H1 (cell line): ENCODE results near the gene LYPD6. TPM values are rescaled to one million over a fixed set of nuclear protein-coding genes. Genes with fewer than 3 reads are reported as not detected.

Experiments used
- CTCF ChIA-PET: fragments of 300-600 bp; sonication (Branson Sonifier 250); formaldehyde crosslinking; loops from one replicate; lab custom pipeline; 2021; ENCODE audit not compliant: partially characterized antibody; lab: Charles Lee
- POLR2A ChIA-PET: fragments of 300-600 bp; sonication (Branson Sonifier 250); formaldehyde crosslinking; loops from one replicate; lab custom pipeline; 2021; ENCODE audit warnings: inconsistent platforms; ENCODE audit not compliant: partially characterized antibody; lab: Charles Lee
- DNase-seq, 2 experiments: peaks; one replicate each; pipeline versions ENCODE4 v3.0.0 to v3.0.0-alpha.2; 2010 to 2022; ENCODE audit warnings: low spot score in 2 of 2, low read depth in 1 of 2, mixed read lengths in 1 of 2
- FAIRE-seq: peaks from 2 replicates; lab custom pipeline; 2011; peaks lifted over from hg19 to GRCh38; lab: Jason Lieb, UNC
- H2AFZ ChIP-seq: 2 replicates; pipeline ENCODE4 v1.8.1; 2012; ENCODE audit warnings: low read length, inconsistent platforms
- H2AK5ac ChIP-seq: 2 replicates; pipeline ENCODE4 v1.6.1; 2013; ENCODE audit warnings: low read depth, low read length
- H2BK120ac ChIP-seq: replicated peaks from 2 replicates; pipeline ENCODE3; 2013; ENCODE audit warnings: low read depth, low read length, inconsistent platforms
- H2BK12ac ChIP-seq: 2 replicates; pipeline ENCODE4 v1.6.1; 2013; ENCODE audit warnings: low read depth, low read length
- H2BK15ac ChIP-seq: 2 replicates; pipeline ENCODE4 v1.6.1; 2013; ENCODE audit warnings: low read length
- H2BK20ac ChIP-seq: 2 replicates; pipeline ENCODE4 v1.6.1; 2013; ENCODE audit warnings: low read length
- H2BK5ac ChIP-seq: 2 replicates; pipeline ENCODE4 v1.6.1; 2013; ENCODE audit warnings: low read depth, low read length
- H3K14ac ChIP-seq: 2 replicates; pipeline ENCODE4 v1.6.1; 2013; ENCODE audit warnings: inconsistent platforms; ENCODE audit not compliant: insufficient read length
- H3K18ac ChIP-seq: 2 replicates; pipeline ENCODE4 v1.6.1; 2013; ENCODE audit warnings: low read length; ENCODE audit errors: extremely low read depth
- H3K23ac ChIP-seq: 2 replicates; pipeline ENCODE4 v1.6.1; 2013; ENCODE audit warnings: inconsistent platforms; ENCODE audit not compliant: insufficient read length
- H3K23me2 ChIP-seq: 2 replicates; pipeline ENCODE4 v1.6.1; 2013; ENCODE audit warnings: low read depth, low read length
- H3K27ac ChIP-seq: 2 replicates; pipeline ENCODE4 v1.6.1; 2011; ENCODE audit warnings: low read depth, low read length, inconsistent platforms
- H3K27me3 ChIP-seq, 4 experiments: replicated peaks in 1 of 4; 1 replicate in 1 of 4; 2 replicates in 3 of 4; pipeline versions ENCODE4 v1.6.1 to v1.8.1; 2011 to 2013; ENCODE audit warnings: low read length in 3 of 4, mild to moderate bottlenecking in 3 of 4, inconsistent platforms in 2 of 4, mixed read lengths in 2 of 4, moderate library complexity in 1 of 4; ENCODE audit not compliant: control insufficient read depth in 3 of 4, insufficient read depth in 3 of 4; ENCODE audit errors: extremely low read depth in 1 of 4
- H3K36me3 ChIP-seq, 4 experiments: 2 replicates each; pipeline versions ENCODE4 v1.6.1 to v1.8.1; 2011 to 2013; ENCODE audit warnings: mild to moderate bottlenecking in 4 of 4, low read length in 3 of 4, moderate library complexity in 2 of 4, control low read depth in 1 of 4, inconsistent platforms in 1 of 4; ENCODE audit not compliant: insufficient read depth in 4 of 4, control insufficient read depth in 2 of 4
- H3K4ac ChIP-seq: replicated peaks from 2 replicates; pipeline ENCODE3; 2013; ENCODE audit warnings: low read length, low read depth, mixed read lengths, inconsistent platforms; ENCODE audit not compliant: insufficient read length
- H3K4me1 ChIP-seq, 4 experiments: replicated peaks in 1 of 4; 1 replicate in 1 of 4; 2 replicates in 3 of 4; pipeline versions ENCODE4 v1.6.1 to v1.8.1; 2011 to 2013; ENCODE audit warnings: low read length in 3 of 4, inconsistent platforms in 2 of 4, mixed read lengths in 1 of 4; ENCODE audit not compliant: insufficient read depth in 4 of 4, control insufficient read depth in 3 of 4
- H3K4me2 ChIP-seq, 2 experiments: 2 replicates each; pipeline versions ENCODE4 v1.6.1 to v1.8.1; 2011 to 2013; ENCODE audit warnings: low read depth in 2 of 2, low read length in 2 of 2, control low read depth in 1 of 2, inconsistent platforms in 1 of 2, mild to moderate bottlenecking in 1 of 2; ENCODE audit not compliant: insufficient read depth in 1 of 2
- H3K4me3 ChIP-seq, 4 experiments: fragments of 200-600, 300-600 bp in 1 of 4; sonication (generic), shearing (Covaris generic), sonication (Bioruptor Twin) in 1 of 4; 2 replicates each; pipeline versions ENCODE4 v1.5.1 to v1.8.1; 2011 to 2016; ENCODE audit warnings: low read length in 4 of 4, low read depth in 3 of 4, control low read depth in 2 of 4, inconsistent platforms in 2 of 4, mild to moderate bottlenecking in 2 of 4, mixed read lengths in 1 of 4, moderate library complexity in 1 of 4; ENCODE audit not compliant: insufficient read depth in 2 of 4; ENCODE audit errors: extremely low read depth in 1 of 4
- H3K56ac ChIP-seq: replicated peaks from 2 replicates; pipeline ENCODE3; 2013; ENCODE audit warnings: low read depth, mild to moderate bottlenecking, mixed read lengths, low read length, inconsistent platforms; ENCODE audit not compliant: insufficient read length
- H3K79me1 ChIP-seq: 2 replicates; pipeline ENCODE4 v1.6.1; 2013; ENCODE audit warnings: low read depth, low read length, control low read depth
- H3K79me2 ChIP-seq, 2 experiments: 2 replicates each; pipeline versions ENCODE4 v1.6.1 to v1.8.1; 2012 to 2013; ENCODE audit warnings: low read length in 2 of 2, mild to moderate bottlenecking in 2 of 2, inconsistent platforms in 1 of 2; ENCODE audit not compliant: insufficient read depth in 2 of 2, control insufficient read depth in 1 of 2
- H3K9ac ChIP-seq, 4 experiments: replicated peaks in 1 of 4; 1 replicate in 1 of 4; 2 replicates in 3 of 4; pipeline versions ENCODE4 v1.6.1 to v1.8.1; 2011 to 2013; ENCODE audit warnings: low read depth in 3 of 4, low read length in 3 of 4, control low read depth in 2 of 4, mild to moderate bottlenecking in 2 of 4, moderate library complexity in 2 of 4, inconsistent platforms in 1 of 4; ENCODE audit errors: extremely low read depth in 1 of 4
- H3K9me3 ChIP-seq, 2 experiments: 2 replicates each; pipeline versions ENCODE4 v1.6.1 to v1.8.1; 2012 to 2013; ENCODE audit warnings: mild to moderate bottlenecking in 2 of 2, moderate library complexity in 2 of 2, control low read depth in 1 of 2, inconsistent platforms in 1 of 2, low read depth in 1 of 2, low read length in 1 of 2, mixed read lengths in 1 of 2; ENCODE audit not compliant: insufficient read depth in 2 of 2
- H4K20me1 ChIP-seq, 2 experiments: replicated peaks in 1 of 2; 2 replicates each; pipeline versions ENCODE3 to v1.8.1; 2011 to 2013; ENCODE audit warnings: inconsistent platforms in 2 of 2, low read length in 2 of 2, mild to moderate bottlenecking in 1 of 2; ENCODE audit not compliant: insufficient read depth in 2 of 2, control insufficient read depth in 1 of 2
- H4K5ac ChIP-seq: 2 replicates; pipeline ENCODE4 v1.6.1; 2013; ENCODE audit warnings: low read length, low read depth, mixed read lengths, inconsistent platforms; ENCODE audit not compliant: insufficient read length
- H4K8ac ChIP-seq: 2 replicates; pipeline ENCODE4 v1.8.0; 2013; ENCODE audit warnings: mild to moderate bottlenecking, moderate library complexity, low read length, inconsistent platforms; ENCODE audit not compliant: insufficient read depth; ENCODE audit errors: extremely low read depth
- H4K91ac ChIP-seq: replicated peaks from 2 replicates; pipeline ENCODE3; 2013; ENCODE audit warnings: low read length, mixed read lengths, inconsistent platforms; ENCODE audit not compliant: insufficient read length
- YY1 ChIP-seq: IDR thresholded peaks from 2 replicates; pipeline ENCODE4 v1.6.1; 2011; ENCODE audit warnings: low read depth, mild to moderate bottlenecking, low read length
- WGBS, 2 experiments: shearing (Covaris generic) in 1 of 2; methylation state at CpG; one replicate each; pipeline versions ENCODE4 v1.1.6 to v1.1.7; 2013 to 2015; ENCODE audit warnings: low lambda C conversion rate in 2 of 2, mixed read lengths in 2 of 2, inconsistent platforms in 1 of 2, low coverage in 1 of 2, missing lambda C conversion rate in 1 of 2; ENCODE audit not compliant: insufficient replicate concordance in 2 of 2, insufficient coverage in 1 of 2, insufficient read length in 1 of 2; ENCODE audit errors: extremely low coverage in 1 of 2, missing lambda C conversion rate in 1 of 2; 5-methylcytosine and 5-hydroxymethylcytosine counted together
- polyA plus RNA-seq, 7 experiments: library from polyadenylated mRNA; depleted of rRNA in 3 of 7; stranded (reverse) in 5 of 7; unstranded in 2 of 7; fragments of >200 nt in 5 of 7; fragments of 200-250 nt in 2 of 7; gene quantifications; 1 replicate in 5 of 7; 2 replicates in 1 of 7; 4 replicates in 1 of 7; pipeline versions ENCODE4 v1.2.1 to v1.2.3, GENCODE V29; 2011 to 2013; ENCODE audit warnings: missing spikeins in 2 of 7, mixed read lengths in 2 of 7
- total RNA-seq: library from RNA; stranded (reverse); fragmentation: NEBNext Ultra II Directional; extraction: Animal tissue kit (Norgen Biotek cat#: 25700); gene quantifications from 2 replicates; pipeline ENCODE4 v1.2.1, GENCODE V29; 2021
- TF ChIP-seq, protein P1 (sequence below): IDR thresholded peaks from 2 replicates; pipeline ENCODE4 v1.6.1; 2012; ENCODE audit warnings: inconsistent platforms

LYPD6 gene
- total and polyA plus RNA-seq, 2 of the 8 experiments (the other 6 are each of a cell fraction or from before 2014, with no cell fraction given), result 5.6 to 8.9 TPM

GRCh38 chr2:149385350-149385749 lies 55.0 kb downstream of the LYPD6 start:
- Histone ChIP-seq H2BK15ac (no peak overlapping the region), H3K27me3 (no peaks in the 10 kb centered on the region), H2AFZ (no peak overlapping the region), H3K79me2 (no peaks in the 10 kb centered on the region), H3K4me3 (no peak overlapping the region), H3K9ac (no peak overlapping the region), H4K8ac (no peak overlapping the region), H3K23me2 (no peaks in the 10 kb centered on the region), H3K36me3 (0 out of 8 replicates have a peak, but pooled peaks cover 0 to 3% (median 0%) of the 10 kb centered on the region in 4 experiments), H4K5ac (no peak overlapping the region), H3K4me2 (no peak overlapping the region), H4K91ac (no peak overlapping the region), H3K14ac (no peak overlapping the region), H3K18ac (no peak overlapping the region), H2BK5ac (no peak overlapping the region), H3K4ac (no peak overlapping the region), H3K23ac (no peak overlapping the region), H4K20me1 (peaks cover 0 to 2% of the 10 kb centered on the region in 2 experiments), H3K56ac (no peak overlapping the region), H2BK12ac (no peak overlapping the region), H2BK120ac (no peak overlapping the region), H3K27ac (no peak overlapping the region), H3K4me1 (peaks cover 0 to 9% (median 4%) of the 10 kb centered on the region in 4 experiments; a peak in 4 of 7 replicates), H3K79me1 (0 out of 2 replicates have a peak, but pooled peaks cover 2% of the 10 kb centered on the region), H3K9me3 (no peaks in the 10 kb centered on the region), H2BK20ac (no peak overlapping the region), H2AK5ac (no peak overlapping the region)
- no peak for FAIRE-seq
- WGBS, 2 experiments, result 77% methylated on average over 1 of the region's 1 CpG; no CpG with 5 or more reads in 1 of the 2 experiments
- TF ChIP-seq YY1, result no peak
- TF ChIP-seq, protein P1, sequence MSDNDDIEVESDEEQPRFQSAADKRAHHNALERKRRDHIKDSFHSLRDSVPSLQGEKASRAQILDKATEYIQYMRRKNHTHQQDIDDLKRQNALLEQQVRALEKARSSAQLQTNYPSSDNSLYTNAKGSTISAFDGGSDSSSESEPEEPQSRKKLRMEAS, result no peak
- DNase-seq, result no peak
- CTCF ChIA-PET, result no interaction called here
- POLR2A ChIA-PET, result no interaction called here
